Endothelial cell of umbilical vein (primary cell): ENCODE data around the gene PRPF38B. TPM values are rescaled to one million over a fixed set of nuclear protein-coding genes. Genes with fewer than 3 reads are reported as not detected.

Experiments
- BruUV-seq: library from RNA; stranded (reverse); fragments of 400-500 nt; replicated peaks from 2 replicates; lab custom pipeline; 2021; lab: Mats Ljungman, UMichigan
- CTCF ChIA-PET: fragments of 300-600, 350-600 bp; sonication (Branson Sonifier 250); formaldehyde crosslinking; loops from one replicate; lab custom pipeline; 2021; ENCODE audit warnings: antibody characterized with exemption, inconsistent platforms; lab: Charles Lee
- POLR2A ChIA-PET: fragments of 300-600, 350-600 bp; sonication (Branson Sonifier 250); formaldehyde crosslinking; loops from one replicate; lab custom pipeline; 2021; ENCODE audit warnings: antibody characterized with exemption, inconsistent platforms; lab: Charles Lee
- DNase-seq: peaks from one replicate; pipeline ENCODE4 v3.0.0-alpha.2; 2011; ENCODE audit warnings: low read depth, low spot score
- FAIRE-seq: peaks from 2 replicates; lab custom pipeline; 2011; peaks lifted over from hg19 to GRCh38; lab: Jason Lieb, UNC
- H2AFZ ChIP-seq: 2 replicates; pipeline ENCODE4 v1.6.0; 2012; ENCODE audit warnings: low read depth, low read length, control low read depth, inconsistent platforms
- H3K27ac ChIP-seq: 2 replicates; pipeline ENCODE4 v1.5.1; 2011; ENCODE audit warnings: low read depth, mild to moderate bottlenecking, control low read depth, low read length, moderate library complexity; ENCODE audit not compliant: insufficient read depth
- H3K27me3 ChIP-seq, 2 experiments: 2 replicates each; pipeline versions ENCODE4 v1.6.0 to v1.6.1; 2011; ENCODE audit warnings: low read length in 2 of 2, mixed read lengths in 1 of 2; ENCODE audit not compliant: control insufficient read depth in 2 of 2, insufficient read depth in 2 of 2
- H3K36me3 ChIP-seq, 2 experiments: 2 replicates in 1 of 2; 3 replicates in 1 of 2; pipeline ENCODE4 v1.5.1; 2011; ENCODE audit warnings: low read length in 2 of 2, mild to moderate bottlenecking in 1 of 2, moderate library complexity in 1 of 2; ENCODE audit not compliant: control insufficient read depth in 2 of 2, insufficient read depth in 2 of 2; ENCODE audit errors: extremely low read depth in 1 of 2
- H3K4me1 ChIP-seq: 3 replicates; pipeline ENCODE4 v1.5.1; 2011; ENCODE audit warnings: mild to moderate bottlenecking, low read length; ENCODE audit not compliant: control insufficient read depth, insufficient read depth; ENCODE audit errors: extremely low read depth
- H3K4me2 ChIP-seq: 2 replicates; pipeline ENCODE4 v1.6.1; 2011; ENCODE audit warnings: low read length, control low read depth, mixed read lengths; ENCODE audit not compliant: insufficient read depth
- H3K4me3 ChIP-seq, 3 experiments: fragments of 200-600 bp in 1 of 3; sonication (generic), shearing (Covaris generic) in 1 of 3; replicated peaks in 1 of 3; 2 replicates each; pipeline ENCODE4 v1.5.1; 2011 to 2016; ENCODE audit warnings: control low read depth in 3 of 3, low read length in 3 of 3, mild to moderate bottlenecking in 2 of 3, inconsistent platforms in 1 of 3, low read depth in 1 of 3, moderate library complexity in 1 of 3; ENCODE audit not compliant: insufficient read depth in 1 of 3
- H3K79me2 ChIP-seq: 2 replicates; pipeline ENCODE4 v1.6.0; 2012; ENCODE audit warnings: low read length, inconsistent platforms; ENCODE audit not compliant: control insufficient read depth, insufficient read depth
- H3K9ac ChIP-seq: replicated peaks from 2 replicates; pipeline ENCODE3; 2011; ENCODE audit warnings: low read length, control low read depth; ENCODE audit not compliant: insufficient read depth; ENCODE audit errors: extremely low read depth
- H3K9me1 ChIP-seq: replicated peaks from 3 replicates; pipeline ENCODE4 v1.6.0; 2011; ENCODE audit warnings: mild to moderate bottlenecking, low read length; ENCODE audit not compliant: control insufficient read depth, insufficient read depth; ENCODE audit errors: extremely low read depth
- H3K9me3 ChIP-seq: replicated peaks from 2 replicates; pipeline ENCODE4 v1.5.1; 2012; ENCODE audit warnings: low read length, inconsistent platforms; ENCODE audit not compliant: control insufficient read depth, insufficient read depth
- H4K20me1 ChIP-seq: replicated peaks from 2 replicates; pipeline ENCODE3; 2011; ENCODE audit warnings: mild to moderate bottlenecking, low read length; ENCODE audit not compliant: control insufficient read depth, insufficient read depth; ENCODE audit errors: extremely low read depth
- FOS ChIP-seq: IDR thresholded peaks from 2 replicates; pipeline ENCODE4 v1.6.1; 2011; ENCODE audit warnings: mild to moderate bottlenecking, low read length, moderate library complexity, borderline replicate concordance; ENCODE audit not compliant: insufficient read depth
- GATA2 ChIP-seq: IDR thresholded peaks from 2 replicates; pipeline ENCODE4 v1.7.0; 2011; ENCODE audit warnings: low read depth, mild to moderate bottlenecking, moderate library complexity, mixed read lengths, low read length; ENCODE audit not compliant: insufficient read length, insufficient read depth
- JUN ChIP-seq: IDR thresholded peaks from 2 replicates; pipeline ENCODE4 v1.6.1; 2011; ENCODE audit warnings: borderline replicate concordance, low read depth; ENCODE audit not compliant: insufficient read length, insufficient read depth
- MAX ChIP-seq: IDR thresholded peaks from 2 replicates; pipeline ENCODE4 v1.6.1; 2011; ENCODE audit not compliant: insufficient read depth, insufficient read length
- MYC ChIP-seq: IDR thresholded peaks from one replicate; pipeline ENCODE4 v1.6.1; 2011; ENCODE audit warnings: mild to moderate bottlenecking, low read depth, low read length
- POLR2A ChIP-seq: IDR thresholded peaks from 2 replicates; pipeline ENCODE4 v1.6.1; 2012; ENCODE audit warnings: low read depth, mild to moderate bottlenecking, control low read depth, low read length
- POLR2AphosphoS5 ChIP-seq: IDR thresholded peaks from 2 replicates; pipeline ENCODE4 v1.6.1; 2012; ENCODE audit warnings: low read depth, mild to moderate bottlenecking, control low read depth, low read length, moderate library complexity; ENCODE audit not compliant: insufficient read depth
- dilution Hi-C: fragments of 300-500 bp; cut with MboI; formaldehyde crosslinking; loops from one replicate; pipeline ENCODE4 v1.15.0; 2019; ENCODE audit warnings: low sequenced_read_pairs; ENCODE audit not compliant: extremely low pct_ligation_motif_present
- intact Hi-C: fragments of 100-400 bp; cut with micrococcal nuclease; formaldehyde crosslinking; loops from one replicate; pipeline ENCODE4 v1.10.0; 2022
- polyA plus RNA-seq, 4 experiments: library from polyadenylated mRNA; depleted of rRNA in 3 of 4; stranded (reverse) in 3 of 4; unstranded in 1 of 4; fragments of >200 nt; gene quantifications; 2 replicates each; pipeline versions ENCODE4 v1.2.1 to v1.2.3, GENCODE V29; 2011 to 2012; ENCODE audit warnings: missing spikeins in 1 of 4
- total RNA-seq: library from RNA; stranded (reverse); gene quantifications from 2 replicates; pipeline ENCODE4 v1.2.3, GENCODE V29; 2021

PRPF38B gene
- total and polyA plus RNA-seq, 2 donors (not counting 3 experiments of a cell fraction or from before 2014, with no cell fraction given) = 19.3 to 46.6 TPM

DNA sequence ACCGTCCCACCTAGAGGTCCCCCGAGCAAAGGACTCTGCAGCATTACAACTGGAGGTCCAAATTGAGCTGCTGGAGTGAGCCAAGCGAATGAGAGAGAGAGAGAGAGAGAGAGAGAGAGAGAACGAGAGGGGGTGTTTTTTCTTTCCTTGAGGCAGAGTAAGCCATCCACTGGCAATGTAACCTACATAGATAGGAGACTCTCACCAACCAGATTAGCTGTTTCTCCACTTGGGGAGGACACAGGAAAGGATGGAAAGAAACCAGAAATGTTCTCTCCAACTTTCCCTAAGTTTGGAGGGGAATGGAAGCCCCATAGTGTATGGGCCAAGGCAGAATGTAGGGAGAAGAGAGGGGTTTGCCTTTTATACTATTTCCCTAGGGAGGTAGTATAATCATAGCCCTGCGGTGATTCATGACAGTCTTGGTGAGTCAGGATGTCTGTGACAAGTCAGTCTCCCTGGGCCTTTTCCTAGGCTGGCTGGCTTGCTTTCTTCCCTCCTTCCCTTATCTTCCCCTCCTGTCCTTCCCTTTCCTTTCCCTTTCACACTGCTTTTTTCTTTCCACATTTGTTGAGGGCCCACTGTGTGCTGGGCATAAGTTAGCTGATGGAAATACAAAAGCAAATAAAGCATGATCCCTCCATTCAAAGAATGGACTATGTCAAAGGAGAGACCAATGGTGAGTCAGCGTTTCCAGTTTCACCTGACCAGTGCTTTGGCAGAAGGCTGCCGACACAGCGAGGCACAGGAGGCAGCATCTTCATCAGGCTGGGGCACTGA, 27.7 kb downstream of the PRPF38B start:
- no peaks in the 10 kb centered on the region for H3K36me3 ChIP-seq
- H4K20me1 ChIP-seq = no peaks in the 10 kb centered on the region
- FAIRE-seq = peak; percentile 92
- peak overlapping the region; percentile 68 for H2AFZ ChIP-seq
- peak; percentile 50 for DNase-seq
- no TSS peak for BruUV-seq
- POLR2A ChIA-PET = no interaction called here
- peaks cover 15% of the 10 kb centered on the region for H3K4me1 ChIP-seq
- CTCF ChIA-PET = interaction anchor here (1.0 to 1.2 kb wide), 3 partner anchors 10 to 207 kb away, joined by 3 to 4 read pairs (median 3); no protein-coding TSS in a partner anchor
- peak overlapping the region; percentile 48 for H3K27ac ChIP-seq
- peak overlapping the region; percentile 12 for H3K4me2 ChIP-seq
- H3K9ac ChIP-seq = no peak overlapping the region
- no peaks in the 10 kb centered on the region for H3K9me1 ChIP-seq
- intact Hi-C loops = no loop called here
- dilution Hi-C loops = no loop called here
- no peak for TF ChIP-seq MAX
- TF ChIP-seq FOS = peak; percentile 90
- TF ChIP-seq POLR2A = no peak
- no peak for TF ChIP-seq MYC
- peak; percentile 51 for TF ChIP-seq GATA2
- no peak for TF ChIP-seq POLR2AphosphoS5
- peak; percentile 39 for TF ChIP-seq JUN
- H3K27me3 ChIP-seq = no peaks in the 10 kb centered on the region
- no peaks in the 10 kb centered on the region for H3K79me2 ChIP-seq
- no peaks in the 10 kb centered on the region for H3K9me3 ChIP-seq
- no peak overlapping the region for H3K4me3 ChIP-seq
